AG09309 (cell line): ENCODE data around the gene GLB1L2.

Source experiments
- DNase-seq: peaks from one replicate; pipeline ENCODE4 v3.0.0-alpha.2; 2010; ENCODE audit warnings: low read depth
- H3K4me3 ChIP-seq: 2 replicates; pipeline ENCODE4 v1.5.1; 2011; ENCODE audit warnings: mild to moderate bottlenecking, low read depth, low read length, moderate library complexity; ENCODE audit not compliant: control insufficient read depth
- CTCF ChIP-seq: IDR thresholded peaks from 2 replicates; pipeline ENCODE4 v1.5.1; 2011; ENCODE audit warnings: mild to moderate bottlenecking, low read depth, low read length, inconsistent platforms; ENCODE audit not compliant: insufficient read depth, control insufficient read depth; ENCODE audit errors: missing control alignments

The GLB1L2 gene

GRCh38 chr11:134352111-134352510 is 20.3 kb downstream of the GLB1L2 start:
- no peak for DNase-seq
- no peak overlapping the region for H3K4me3 ChIP-seq
- no peak for TF ChIP-seq CTCF

GRCh38 chr11:134355136-134355535 is 23.3 kb downstream of the GLB1L2 start:
- no peak overlapping the region for H3K4me3 ChIP-seq
- TF ChIP-seq CTCF: no peak
- DNase-seq: no peak

GRCh38 chr11:134355656-134356055 is 23.9 kb downstream of the GLB1L2 start:
- no peak overlapping the region for H3K4me3 ChIP-seq
- TF ChIP-seq CTCF: no peak
- DNase-seq: no peak

GRCh38 chr11:134356656-134357544 is 25.1 kb downstream of the GLB1L2 start:
- H3K4me3 ChIP-seq: no peak overlapping the region
- TF ChIP-seq CTCF: no peak
- no peak for DNase-seq

GRCh38 chr11:134357545-134357839 is 25.7 kb downstream of the GLB1L2 start:
- no peak for DNase-seq
- no peak for TF ChIP-seq CTCF
- H3K4me3 ChIP-seq: no peak overlapping the region

- H3K4me3 ChIP-seq: no peak overlapping the region
- TF ChIP-seq CTCF: no peak
- DNase-seq: no peak
Observed at GRCh38 chr11:134358165-134358855, 26.5 kb downstream of the GLB1L2 start.
